GM19023 (cell line): ENCODE results near the gene ZDHHC18.
"Not testable (repeated sequence)": the region's sequence is repeated elsewhere in the genome, so short reads cannot be mapped to it uniquely, and the experiment has no call there.

Experiments used
- ATAC-seq: cut with Tn5 transposase; IDR thresholded peaks from one replicate; pipeline ENCODE4 v1.9.1; 2021; ENCODE audit warnings: mild to moderate bottlenecking, moderate library complexity; ENCODE audit not compliant: unreplicated experiment

The ZDHHC18 gene

GRCh38 chr1:26790551-26790953 lies 35.9 kb upstream of the ZDHHC18 start:
- no peak for ATAC-seq

- no peak for ATAC-seq
Observed at GRCh38 chr1:26791148-26791547, 35.3 kb upstream of the ZDHHC18 start.

GRCh38 chr1:26791626-26792025 lies 34.9 kb upstream of the ZDHHC18 start:
- no peak for ATAC-seq

GRCh38 chr1:26792924-26793323 lies 33.6 kb upstream of the ZDHHC18 start:
- no peak for ATAC-seq

GRCh38 chr1:26794391-26794790 lies 32.1 kb upstream of the ZDHHC18 start:
- ATAC-seq = no peak

GRCh38 chr1:26797627-26798026 lies 28.9 kb upstream of the ZDHHC18 start:
- no peak for ATAC-seq

GRCh38 chr1:26799479-26800142 lies 26.9 kb upstream of the ZDHHC18 start:
- no peak for ATAC-seq

GRCh38 chr1:26803932-26804331 lies 22.6 kb upstream of the ZDHHC18 start:
- not testable (repeated sequence) for ATAC-seq

- not testable (repeated sequence) for ATAC-seq
Observed at GRCh38 chr1:26810105-26810504, 16.4 kb upstream of the ZDHHC18 start.

- no peak for ATAC-seq
Observed at GRCh38 chr1:26811057-26811456, 15.4 kb upstream of the ZDHHC18 start.

GRCh38 chr1:26811708-26812107 lies 14.8 kb upstream of the ZDHHC18 start:
- ATAC-seq = no peak

- ATAC-seq = no peak
Observed at GRCh38 chr1:26814377-26814776, 12.1 kb upstream of the ZDHHC18 start.

GRCh38 chr1:26814893-26815292 lies 11.6 kb upstream of the ZDHHC18 start:
- ATAC-seq = no peak

GRCh38 chr1:26820784-26821269 lies 5.7 kb upstream of the ZDHHC18 start:
- ATAC-seq = no peak

GRCh38 chr1:26822737-26823395 lies 3.6 kb upstream of the ZDHHC18 start:
- ATAC-seq = no peak

- no peak for ATAC-seq
Observed at GRCh38 chr1:26824731-26825130, 1.8 kb upstream of the ZDHHC18 start.

- no peak for ATAC-seq
Observed at GRCh38 chr1:26827106-26827604, 667 bp downstream of the ZDHHC18 start.

GRCh38 chr1:26827663-26828062 lies 1.2 kb downstream of the ZDHHC18 start:
- no peak for ATAC-seq

- ATAC-seq = no peak
Observed at GRCh38 chr1:26828411-26828991, 2.0 kb downstream of the ZDHHC18 start.

- ATAC-seq = no peak
Observed at GRCh38 chr1:26829184-26829911, 2.9 kb downstream of the ZDHHC18 start.

- ATAC-seq = no peak
Observed at GRCh38 chr1:26831059-26831458, 4.6 kb downstream of the ZDHHC18 start.
